ENCODE results near the gene DNAH17. TPM values are rescaled to one million over a fixed set of nuclear protein-coding genes. Genes with fewer than 3 reads are reported as not detected.
A peak's percentile ranks its signal among the peaks of the same experiment; 100 is the strongest.

Gene DNAH17
- total RNA-seq, 5 donors from 2014 or later (not counting 1 experiment from before 2014, with no cell fraction given), result 0.33 to 1.2 (median 1.1) TPM

GRCh38 chr17:78541488-78542206 is 35.5 kb downstream of the DNAH17 start:
- Histone ChIP-seq H3K9me3 (no peaks in the 10 kb centered on the region), H3K36me3 (ENCODE audit: control insufficient read depth in 2 of 2, extremely low read depth in 1 of 2, insufficient read depth in 1 of 2, low read length in 1 of 2) (no peaks in the 10 kb centered on the region), H3K27me3 (replicated peaks in 1 of 2; ENCODE audit: control insufficient read depth in 2 of 2, extremely low read depth in 1 of 2, insufficient read depth in 2 of 2, low read length in 1 of 2) (no peaks in the 10 kb centered on the region), H3K4me1 (ENCODE audit: control insufficient read depth in 1 of 2, extremely low read depth in 1 of 2, insufficient read depth in 2 of 2, low read length in 2 of 2) (peaks cover 0 to 5% of the 10 kb centered on the region in 2 experiments), H3K4me3 (ENCODE audit: control insufficient read depth in 1 of 2, extremely low read depth in 1 of 2, low read length in 1 of 2) (no peak overlapping the region), H3K27ac (ENCODE audit: low read length) (no peak overlapping the region)
- Mint-ChIP-seq H3K9me3 (no peaks in the 10 kb centered on the region), H3K27ac (no peak overlapping the region), H3K27me3 (no peaks in the 10 kb centered on the region), H3K4me3 (no peak overlapping the region), H3K36me3 (no peaks in the 10 kb centered on the region), H3K4me1 (peaks cover under 1 to 11% (median under 1%) of the 10 kb centered on the region in 3 donors)
- POLR2A ChIA-PET, result interaction anchor here in 1 of 2 donors (0.7 kb wide), 1 partner anchor 410 kb away, joined by 5 read pairs; no protein-coding TSS in a partner anchor
- CTCF ChIA-PET, result no interaction called here
- ATAC-seq (replicated peaks in 1 of 4), result no peak
- WGBS (ENCODE audit: insufficient coverage), result 100% methylated on average over 2 of the region's 7 CpGs
- DNase-seq, result peak in 1 of 35 experiments; percentile 26

GRCh38 chr17:78539781-78540180 is 37.4 kb downstream of the DNAH17 start:
- Histone ChIP-seq H3K27ac (ENCODE audit: low read length) (no peak overlapping the region), H3K9me3 (no peaks in the 10 kb centered on the region), H3K27me3 (replicated peaks in 1 of 2; ENCODE audit: control insufficient read depth in 2 of 2, extremely low read depth in 1 of 2, insufficient read depth in 2 of 2, low read length in 1 of 2) (peaks cover 0 to 2% of the 10 kb centered on the region in 2 experiments), H3K36me3 (ENCODE audit: control insufficient read depth in 2 of 2, extremely low read depth in 1 of 2, insufficient read depth in 1 of 2, low read length in 1 of 2) (no peaks in the 10 kb centered on the region), H3K4me1 (ENCODE audit: control insufficient read depth in 1 of 2, extremely low read depth in 1 of 2, insufficient read depth in 2 of 2, low read length in 2 of 2) (peaks cover 11 to 24% of the 10 kb centered on the region in 2 experiments), H3K4me3 (ENCODE audit: control insufficient read depth in 1 of 2, extremely low read depth in 1 of 2, low read length in 1 of 2) (no peak overlapping the region)
- Mint-ChIP-seq H3K27me3 (no peaks in the 10 kb centered on the region), H3K36me3 (no peaks in the 10 kb centered on the region), H3K4me3 (no peak overlapping the region), H3K27ac (no peak overlapping the region), H3K9me3 (no peaks in the 10 kb centered on the region), H3K4me1 (peaks cover 16 to 30% (median 16%) of the 10 kb centered on the region in 3 donors)
- 95% methylated on average over 11 of the region's 11 CpGs for WGBS (ENCODE audit: insufficient coverage)
- no peak for DNase-seq
- ChIA-PET CTCF (no interaction called here), POLR2A (no interaction called here)
- ATAC-seq (replicated peaks in 1 of 4), result no peak

GRCh38 chr17:78538033-78538776 is 39.0 kb downstream of the DNAH17 start:
- ATAC-seq (replicated peaks in 1 of 4), result no peak
- Mint-ChIP-seq H3K4me3 (no peak overlapping the region), H3K27ac (no peak overlapping the region), H3K4me1 (peaks cover 24 to 40% (median 26%) of the 10 kb centered on the region in 3 donors), H3K9me3 (no peaks in the 10 kb centered on the region), H3K27me3 (no peaks in the 10 kb centered on the region), H3K36me3 (no peaks in the 10 kb centered on the region)
- POLR2A ChIA-PET, result no interaction called here
- peaks cover 0 to 3% of the 10 kb centered on the region in 2 experiments for H3K27me3 ChIP-seq (replicated peaks in 1 of 2; ENCODE audit: control insufficient read depth in 2 of 2, extremely low read depth in 1 of 2, insufficient read depth in 2 of 2, low read length in 1 of 2)
- no peaks in the 10 kb centered on the region for H3K36me3 ChIP-seq (ENCODE audit: control insufficient read depth in 2 of 2, extremely low read depth in 1 of 2, insufficient read depth in 1 of 2, low read length in 1 of 2)
- no peak for DNase-seq
- CTCF ChIA-PET, result no interaction called here
- H3K9me3 ChIP-seq, result no peaks in the 10 kb centered on the region
- H3K27ac ChIP-seq (ENCODE audit: low read length), result no peak overlapping the region
- 56% methylated on average over 4 of the region's 10 CpGs for WGBS (ENCODE audit: insufficient coverage)
- no peak overlapping the region for H3K4me3 ChIP-seq (ENCODE audit: control insufficient read depth in 1 of 2, extremely low read depth in 1 of 2, low read length in 1 of 2)
- H3K4me1 ChIP-seq (ENCODE audit: control insufficient read depth in 1 of 2, extremely low read depth in 1 of 2, insufficient read depth in 2 of 2, low read length in 2 of 2), result peaks cover 13 to 34% of the 10 kb centered on the region in 2 experiments

- H3K27ac Mint-ChIP-seq, result no peak overlapping the region
- no peaks in the 10 kb centered on the region for H3K9me3 Mint-ChIP-seq
- no peaks in the 10 kb centered on the region for H3K36me3 ChIP-seq (ENCODE audit: control insufficient read depth in 2 of 2, extremely low read depth in 1 of 2, insufficient read depth in 1 of 2, low read length in 1 of 2)
- ChIA-PET POLR2A (no interaction called here), CTCF (interaction anchor here in 1 of 2 donors (0.6 kb wide), 1 partner anchor 299 kb away, joined by 4 read pairs; no protein-coding TSS in a partner anchor)
- ATAC-seq (replicated peaks in 1 of 4) (no peak), DNase-seq (no peak)
- WGBS (ENCODE audit: insufficient coverage), result 94% methylated on average over 16 of the region's 20 CpGs
- H3K27me3 ChIP-seq (replicated peaks in 1 of 2; ENCODE audit: control insufficient read depth in 2 of 2, extremely low read depth in 1 of 2, insufficient read depth in 2 of 2, low read length in 1 of 2), result peaks cover 0 to 3% of the 10 kb centered on the region in 2 experiments
- no peaks in the 10 kb centered on the region for H3K9me3 ChIP-seq
- no peak overlapping the region for H3K27ac ChIP-seq (ENCODE audit: low read length)
- peaks cover 24 to 40% (median 31%) of the 10 kb centered on the region in 3 donors for H3K4me1 Mint-ChIP-seq
- H3K36me3 Mint-ChIP-seq, result no peaks in the 10 kb centered on the region
- peaks cover 13 to 34% of the 10 kb centered on the region in 2 experiments for H3K4me1 ChIP-seq (ENCODE audit: control insufficient read depth in 1 of 2, extremely low read depth in 1 of 2, insufficient read depth in 2 of 2, low read length in 2 of 2)
- H3K4me3 ChIP-seq (ENCODE audit: control insufficient read depth in 1 of 2, extremely low read depth in 1 of 2, low read length in 1 of 2), result no peak overlapping the region
- H3K4me3 Mint-ChIP-seq, result no peak overlapping the region
- no peaks in the 10 kb centered on the region for H3K27me3 Mint-ChIP-seq
Observed at GRCh38 chr17:78537217-78537860, 39.9 kb downstream of the DNAH17 start.

- Histone ChIP-seq H3K27me3 (replicated peaks in 1 of 2; ENCODE audit: control insufficient read depth in 2 of 2, extremely low read depth in 1 of 2, insufficient read depth in 2 of 2, low read length in 1 of 2) (peaks cover 0 to 3% of the 10 kb centered on the region in 2 experiments), H3K9me3 (no peaks in the 10 kb centered on the region), H3K27ac (ENCODE audit: low read length) (peak overlapping the region; percentile 68), H3K36me3 (ENCODE audit: control insufficient read depth in 2 of 2, extremely low read depth in 1 of 2, insufficient read depth in 1 of 2, low read length in 1 of 2) (no peaks in the 10 kb centered on the region), H3K4me1 (ENCODE audit: control insufficient read depth in 1 of 2, extremely low read depth in 1 of 2, insufficient read depth in 2 of 2, low read length in 2 of 2) (peaks cover 13 to 34% of the 10 kb centered on the region in 2 experiments), H3K4me3 (ENCODE audit: control insufficient read depth in 1 of 2, extremely low read depth in 1 of 2, low read length in 1 of 2) (peak overlapping the region in 1 of 2 donors; percentile 25)
- Mint-ChIP-seq H3K4me3 (peak overlapping the region in 2 of 3 donors; percentile 62 to 67), H3K27me3 (no peaks in the 10 kb centered on the region), H3K27ac (peak overlapping the region; percentile 90 to 96), H3K9me3 (no peaks in the 10 kb centered on the region), H3K4me1 (peaks cover 24 to 33% (median 31%) of the 10 kb centered on the region in 3 donors), H3K36me3 (no peaks in the 10 kb centered on the region)
- POLR2A ChIA-PET, result no interaction called here
- ATAC-seq (replicated peaks in 1 of 4) (peak; percentile 64 to 82 (median 75)), DNase-seq (peak in 6 of 35 experiments; percentile 8 to 36 (median 14))
- WGBS (ENCODE audit: insufficient coverage), result 23% methylated on average over 6 of the region's 19 CpGs
- CTCF ChIA-PET, result no interaction called here
Observed at GRCh38 chr17:78535273-78536197, 41.7 kb downstream of the DNAH17 start.

All from T-cell (primary cell).